Activated CD8-positive, alpha-beta memory T cell treated with anti-CD3 and anti-CD28 coated beads for 48 hours (primary cell): ENCODE measurements around the gene GJD4.

Experiments
- DNase-seq, 3 experiments: peaks; one replicate each; pipeline ENCODE4 v3.0.0-alpha.2; 2020; ENCODE audit warnings: low read depth in 2 of 3, low spot score in 2 of 3

Gene GJD4, protein sequence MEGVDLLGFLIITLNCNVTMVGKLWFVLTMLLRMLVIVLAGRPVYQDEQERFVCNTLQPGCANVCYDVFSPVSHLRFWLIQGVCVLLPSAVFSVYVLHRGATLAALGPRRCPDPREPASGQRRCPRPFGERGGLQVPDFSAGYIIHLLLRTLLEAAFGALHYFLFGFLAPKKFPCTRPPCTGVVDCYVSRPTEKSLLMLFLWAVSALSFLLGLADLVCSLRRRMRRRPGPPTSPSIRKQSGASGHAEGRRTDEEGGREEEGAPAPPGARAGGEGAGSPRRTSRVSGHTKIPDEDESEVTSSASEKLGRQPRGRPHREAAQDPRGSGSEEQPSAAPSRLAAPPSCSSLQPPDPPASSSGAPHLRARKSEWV

DNA sequence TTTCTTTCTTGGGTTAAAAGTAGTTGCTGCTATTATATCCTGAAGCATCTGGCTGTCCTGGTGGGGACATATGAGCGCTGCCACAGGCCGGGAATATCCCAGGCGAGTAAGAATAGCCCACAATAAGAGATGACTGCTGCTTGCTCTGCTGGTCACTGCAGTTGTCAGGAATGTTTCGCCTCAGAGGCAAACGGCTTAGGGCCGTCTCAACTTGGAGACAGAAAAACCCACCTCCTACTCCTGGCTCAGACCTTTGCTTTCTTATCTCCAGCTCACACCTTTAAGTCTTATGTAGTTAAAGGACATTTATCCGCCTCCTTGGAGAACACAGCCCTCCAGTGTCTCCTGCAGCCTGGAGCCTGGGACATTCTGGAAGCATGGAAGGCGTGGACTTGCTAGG lies at the start of gene GJD4:
Gene GJD4 (plus strand): TSS at position 151 of the 400 bp plus-strand sequence. CDS start 227 bp downstream, at position 378.
- no peak for DNase-seq

DNA sequence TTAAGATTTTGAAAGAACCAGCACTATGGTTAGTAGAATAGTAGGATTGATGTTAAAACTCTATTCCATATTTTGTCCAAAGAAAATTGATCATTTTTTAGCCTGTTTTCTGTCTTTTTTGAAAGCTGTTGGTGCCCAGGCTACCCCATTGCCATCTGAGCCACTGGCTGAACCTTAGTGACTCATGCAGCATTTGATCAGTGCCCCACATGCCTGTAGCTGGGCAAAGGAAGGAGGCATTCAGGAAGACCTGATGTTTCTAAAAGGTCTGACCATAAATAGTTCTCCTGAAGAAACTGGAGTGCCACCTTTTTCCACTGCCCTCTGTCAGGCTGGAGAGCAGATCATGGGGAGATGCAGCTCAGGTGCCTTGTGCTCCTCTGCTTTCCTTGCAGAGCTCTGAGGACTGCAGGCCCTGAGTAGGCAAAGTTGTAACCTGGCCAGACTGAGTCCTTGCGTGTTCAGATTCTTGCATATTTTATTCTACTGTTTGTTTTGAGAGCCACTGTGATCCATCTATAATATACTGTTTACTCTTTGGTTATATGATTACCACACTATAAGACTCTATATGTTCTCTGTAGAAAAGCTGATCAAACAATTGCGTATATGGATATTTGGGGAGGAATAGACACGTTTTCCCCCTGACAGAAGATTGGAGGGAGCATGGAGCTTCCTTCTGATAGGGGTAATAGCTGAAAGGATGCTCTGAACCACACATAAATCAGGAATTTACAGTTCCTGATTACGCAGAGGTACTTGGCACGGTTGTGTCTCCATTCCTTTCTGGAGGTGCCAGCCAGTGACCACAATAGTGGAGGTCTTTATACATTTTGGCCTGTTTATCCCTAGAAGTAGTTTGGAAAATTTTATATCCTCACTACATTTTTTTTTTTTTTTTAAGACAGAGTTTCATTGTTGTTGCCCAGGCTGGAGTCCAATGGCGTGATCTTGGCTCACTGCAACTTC lies 48.9 kb upstream of the GJD4 start:
- no peak for DNase-seq

DNA sequence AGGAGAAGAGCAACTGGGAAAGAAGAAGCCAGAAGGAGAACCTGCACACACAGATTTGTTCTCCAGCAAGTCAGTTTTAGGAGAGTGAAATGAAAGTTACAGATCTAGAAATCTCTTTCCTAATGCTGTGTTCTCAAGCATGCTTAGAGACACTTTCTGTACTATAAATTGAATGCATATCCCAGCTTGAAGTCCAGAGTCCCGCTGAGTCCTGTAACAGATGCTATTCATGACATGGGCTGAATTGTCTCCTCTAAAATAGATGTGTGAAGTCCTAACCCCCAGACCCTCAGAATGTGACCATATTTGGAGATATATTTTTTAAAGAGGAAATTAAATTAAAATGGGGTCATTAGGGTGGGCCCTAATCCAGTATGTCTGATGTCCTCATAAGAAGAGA lies 46.9 kb upstream of the GJD4 start:
- no peak for DNase-seq

DNA sequence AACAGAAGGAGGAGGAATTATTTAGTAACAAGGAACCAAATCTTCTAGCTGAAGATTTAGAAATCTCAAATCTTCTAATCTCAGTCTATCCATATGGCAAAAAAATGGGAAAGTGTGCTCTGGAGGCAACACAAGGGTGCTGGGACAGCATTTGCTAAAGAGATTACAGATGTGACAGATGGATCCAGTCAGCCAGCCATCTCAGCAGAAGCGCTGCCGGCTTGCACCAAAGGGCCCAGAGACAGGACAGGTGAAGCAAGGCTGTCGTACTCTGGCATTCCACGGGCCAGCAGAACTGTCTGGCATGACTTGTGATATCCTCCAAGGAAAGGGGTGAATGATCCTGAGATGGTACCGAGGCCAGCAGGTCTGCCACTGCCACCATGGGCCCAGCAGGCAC lies 45.7 kb upstream of the GJD4 start:
- no peak for DNase-seq

DNA sequence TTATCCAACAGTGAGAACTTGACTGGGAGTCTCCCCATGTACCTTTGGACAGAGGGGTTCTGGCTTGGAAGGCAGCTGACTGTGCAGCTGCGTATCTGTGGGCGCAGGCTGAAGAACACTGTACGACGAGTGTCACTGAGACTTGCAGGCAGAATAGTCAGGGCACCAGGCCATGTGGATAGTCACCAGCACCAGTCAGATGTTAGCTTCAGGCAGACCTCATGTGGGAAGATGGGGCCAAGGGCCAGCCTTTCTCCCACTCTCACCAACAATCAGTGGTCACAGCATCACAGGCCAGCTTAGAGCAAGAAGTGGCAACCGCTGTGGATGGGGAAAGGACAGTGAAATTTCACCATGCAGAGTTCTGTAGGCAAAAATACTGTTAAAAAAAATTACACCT lies 43.4 kb upstream of the GJD4 start:
- no peak for DNase-seq

DNA sequence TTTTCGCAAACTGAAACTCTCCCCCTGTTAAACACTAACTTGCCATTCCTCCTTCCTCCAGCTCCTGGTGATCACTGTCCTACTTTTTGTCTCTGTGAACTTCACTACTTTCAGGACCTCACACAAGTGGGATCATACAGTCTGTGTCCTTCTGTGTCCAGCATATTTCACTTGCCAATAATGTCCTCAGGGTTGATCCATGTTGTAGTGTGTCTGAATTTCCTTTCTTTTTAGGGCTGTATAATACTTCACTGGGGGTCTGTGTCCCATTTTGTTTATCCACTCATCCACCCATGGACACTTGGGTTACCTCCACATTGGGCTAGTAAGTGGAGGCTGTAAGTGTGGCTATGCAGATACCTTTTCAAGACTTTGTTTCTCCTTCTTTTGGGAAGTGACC lies 42.7 kb upstream of the GJD4 start:
- DNase-seq = no peak

DNA sequence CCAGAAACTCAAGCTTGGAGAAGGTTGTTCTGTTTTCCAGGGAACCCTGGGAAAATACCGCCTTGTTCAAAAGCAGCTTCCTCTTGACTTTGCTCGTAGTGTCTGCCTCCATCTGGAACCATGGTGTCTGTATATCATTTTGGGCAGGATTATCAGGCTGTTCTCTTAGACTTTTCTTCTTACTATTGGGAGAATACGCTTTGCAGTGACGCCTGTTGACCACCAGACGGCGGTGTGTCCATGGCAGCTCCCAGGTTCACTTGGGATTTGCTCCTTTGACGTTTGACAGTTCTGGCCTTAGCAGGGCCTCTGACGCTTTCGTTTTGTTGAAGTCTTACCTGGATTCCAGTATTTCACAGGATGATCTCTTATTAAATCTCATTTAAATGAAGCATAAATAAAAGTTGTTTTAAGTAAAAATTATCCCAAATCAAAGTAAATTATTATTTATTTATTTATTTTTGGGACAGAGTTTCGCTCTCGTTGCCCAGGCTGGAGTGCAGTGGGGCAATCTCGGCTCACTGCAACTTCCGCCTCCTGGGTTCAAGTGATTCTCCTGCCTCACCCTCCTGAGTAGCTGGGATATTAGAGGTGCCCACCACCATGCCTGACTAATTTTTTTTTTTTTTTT lies 41.8 kb upstream of the GJD4 start:
- peak in 2 of 3 experiments; percentile 8 to 9 for DNase-seq

DNA sequence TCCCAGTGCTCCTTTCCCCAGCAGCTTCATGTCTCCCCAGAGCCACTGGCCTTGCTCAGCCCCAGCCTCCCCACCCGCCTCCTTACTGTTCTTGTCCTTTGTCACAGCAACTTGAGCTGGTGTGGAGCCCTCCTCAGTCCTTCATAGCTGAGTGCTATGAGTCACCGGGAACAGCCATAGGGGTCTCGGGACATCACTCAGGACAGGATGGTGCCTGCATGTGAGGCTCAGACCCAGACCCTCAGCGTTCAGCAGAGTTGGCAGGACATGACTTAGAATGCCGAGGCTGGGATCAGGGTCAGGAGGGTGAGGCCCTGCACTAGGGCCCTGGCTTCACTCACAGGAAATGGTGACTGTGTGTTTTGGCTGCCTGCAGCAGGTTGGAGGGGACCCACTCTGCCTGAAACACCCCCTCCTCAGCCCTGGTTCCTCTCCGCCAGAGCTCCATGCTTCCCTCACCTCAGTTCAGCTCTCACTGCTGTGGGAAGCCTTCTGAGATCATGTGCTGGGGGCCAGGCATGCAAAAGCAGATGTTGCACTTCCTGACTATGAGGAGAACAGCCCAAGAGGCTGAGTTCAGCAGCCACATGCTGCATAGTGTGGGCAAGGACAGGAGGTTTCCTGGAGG lies 40.7 kb upstream of the GJD4 start:
- DNase-seq = no peak

DNA sequence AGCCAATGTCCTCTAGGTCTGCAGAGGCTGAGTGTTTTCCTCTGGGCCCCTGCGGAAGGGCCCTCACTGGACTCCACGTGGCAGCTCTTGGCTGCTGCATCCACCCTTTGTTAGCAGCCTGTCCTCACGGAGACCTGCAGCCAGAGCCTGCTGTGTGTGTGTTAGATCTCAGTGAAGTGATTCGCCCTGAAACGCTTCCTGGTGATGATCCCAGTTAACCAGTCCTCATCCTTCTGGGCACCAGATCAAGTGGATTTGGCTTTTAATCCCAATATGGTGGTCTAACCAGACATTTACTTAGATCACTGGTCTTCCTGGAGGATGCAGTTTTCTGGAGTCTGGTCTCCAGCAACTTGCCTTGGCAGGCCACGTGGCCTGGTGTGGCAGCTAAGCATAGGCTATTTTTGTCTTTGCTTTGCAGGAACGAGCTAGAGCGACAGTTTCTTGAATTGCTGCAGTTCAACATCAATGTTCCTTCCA lies 39.5 kb upstream of the GJD4 start:
- no peak for DNase-seq

DNA sequence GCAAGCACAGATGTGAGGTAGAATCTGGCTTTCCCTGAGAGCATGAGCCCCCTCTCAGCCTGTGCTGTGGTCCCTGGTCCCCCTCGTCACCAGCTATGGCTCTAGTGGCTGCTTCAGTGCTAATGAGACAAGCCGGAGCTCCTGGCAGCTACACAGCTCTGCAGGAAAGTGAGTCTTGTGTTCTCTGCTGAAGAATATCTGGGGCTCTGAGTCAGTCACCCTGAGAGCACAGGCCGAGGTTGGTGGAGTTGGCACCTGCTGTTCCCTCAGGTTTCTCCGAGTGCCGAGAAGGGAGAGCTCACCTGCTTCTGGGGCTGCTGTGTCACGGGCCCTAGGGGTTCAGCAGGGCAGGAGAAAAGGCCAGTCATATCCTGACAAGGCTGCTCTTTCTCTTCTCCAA lies 37.2 kb upstream of the GJD4 start:
- DNase-seq = no peak

DNA sequence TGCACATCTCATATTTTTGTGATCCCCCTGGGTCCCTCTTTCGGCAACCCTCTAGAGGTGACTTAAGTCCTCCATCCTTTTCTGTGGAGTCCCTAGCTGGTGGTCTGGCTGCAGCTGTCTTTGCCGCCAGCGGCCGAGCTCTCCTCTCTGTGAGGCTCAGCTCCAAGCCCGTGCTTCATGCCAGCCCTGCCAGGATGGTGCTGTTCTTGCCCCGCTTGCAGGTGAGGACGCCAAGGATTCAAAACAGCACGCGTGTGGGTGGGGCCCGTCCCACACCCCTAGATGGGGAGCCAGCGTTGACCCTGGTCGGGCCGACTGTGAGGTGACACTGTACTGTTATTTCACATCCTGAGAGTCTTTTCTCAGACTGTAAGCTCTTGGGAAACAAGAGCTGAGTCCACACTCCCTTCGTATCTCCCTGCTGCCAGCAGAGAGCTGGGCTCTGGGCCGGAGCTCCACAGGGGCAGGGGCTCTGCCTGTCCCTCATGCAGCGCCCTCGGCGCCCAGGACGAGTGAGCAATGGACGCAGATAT lies 36.6 kb upstream of the GJD4 start:
- no peak for DNase-seq

DNA sequence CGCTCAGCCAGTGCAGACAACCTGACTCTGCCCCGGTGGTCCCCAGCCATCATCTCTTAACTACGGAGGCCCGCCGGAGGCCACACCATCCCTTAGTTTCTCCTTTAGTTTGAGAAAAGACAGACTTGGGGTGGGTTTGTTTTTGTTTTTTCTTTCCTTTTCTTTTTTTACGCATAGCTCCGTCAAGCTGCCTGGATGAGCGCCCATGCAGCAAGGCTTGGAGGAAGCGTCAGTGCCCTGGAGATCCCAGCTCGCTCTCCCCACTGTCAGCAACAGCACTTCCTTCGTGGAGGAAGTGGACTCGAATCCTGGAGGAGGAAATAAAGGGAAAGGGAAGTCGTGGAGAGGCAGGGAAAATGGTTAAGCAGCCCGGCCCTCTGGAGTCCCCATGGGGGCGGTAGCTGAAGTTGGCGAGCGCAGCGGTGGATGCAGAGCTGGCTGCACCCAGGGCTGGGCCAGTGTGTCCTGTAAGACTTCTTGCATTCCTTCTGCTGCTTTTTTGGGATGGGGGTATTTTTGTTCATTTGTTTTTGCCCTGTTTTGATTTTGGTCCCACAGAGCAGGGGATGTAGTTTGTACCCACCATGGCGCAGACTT lies 35.9 kb upstream of the GJD4 start:
- no peak for DNase-seq

DNA sequence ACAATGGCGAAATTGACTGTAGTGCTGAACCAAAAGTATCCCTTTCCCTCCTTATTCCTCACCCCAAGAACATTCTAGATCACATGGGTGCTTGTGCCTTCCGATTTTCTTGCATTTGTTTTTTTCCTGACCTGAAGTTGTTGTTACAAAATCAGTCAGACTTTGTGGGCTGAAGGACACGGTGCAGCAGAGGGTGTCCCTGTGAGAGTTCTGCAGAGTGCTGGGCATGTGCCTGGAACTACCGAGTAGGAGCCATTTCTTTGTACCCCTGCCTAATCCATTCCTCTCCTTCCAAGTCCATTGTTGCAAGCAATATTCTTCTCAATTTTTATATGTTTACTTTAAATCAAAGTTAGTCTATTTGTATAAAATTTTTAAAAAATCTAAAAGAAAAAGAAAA lies 35.3 kb upstream of the GJD4 start:
- no peak for DNase-seq

DNA sequence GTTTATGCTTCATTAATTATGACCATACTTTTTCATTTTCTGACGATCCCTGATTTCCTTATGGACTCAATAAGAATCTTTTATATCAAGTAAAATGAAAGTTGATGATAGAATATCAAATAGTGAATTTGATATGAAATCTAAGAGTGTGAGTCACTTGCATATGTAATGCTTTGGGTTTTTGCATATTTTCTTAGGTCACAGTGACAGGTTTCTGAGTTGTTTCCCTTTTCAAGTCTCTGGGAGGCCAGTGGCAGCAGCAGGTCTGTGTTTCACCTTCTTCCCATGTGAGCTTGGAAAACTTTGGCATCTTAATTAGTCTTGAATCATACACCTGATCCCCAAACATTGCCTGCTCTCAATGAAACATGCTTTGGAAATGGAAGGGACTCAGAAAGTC lies 34.7 kb upstream of the GJD4 start:
- DNase-seq = no peak

DNA sequence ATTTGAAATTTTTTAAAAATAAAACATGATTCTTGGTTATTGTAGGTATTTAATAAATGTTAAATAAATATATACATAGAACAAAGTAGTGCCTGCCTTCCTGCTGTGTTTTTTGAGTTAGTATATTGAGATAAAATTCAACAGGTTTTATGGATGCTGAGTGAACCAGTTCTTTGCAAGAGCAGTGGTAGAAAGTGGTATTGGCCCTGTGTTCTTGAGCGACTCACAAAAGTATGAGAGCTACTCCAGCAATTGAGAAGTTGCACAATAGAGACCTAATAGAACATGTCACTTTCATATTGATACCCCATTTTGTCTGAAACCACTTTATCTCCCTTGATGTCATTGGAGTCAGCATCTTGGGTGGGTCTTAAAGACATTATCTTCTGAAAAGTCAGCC lies 32.6 kb upstream of the GJD4 start:
- no peak for DNase-seq

DNA sequence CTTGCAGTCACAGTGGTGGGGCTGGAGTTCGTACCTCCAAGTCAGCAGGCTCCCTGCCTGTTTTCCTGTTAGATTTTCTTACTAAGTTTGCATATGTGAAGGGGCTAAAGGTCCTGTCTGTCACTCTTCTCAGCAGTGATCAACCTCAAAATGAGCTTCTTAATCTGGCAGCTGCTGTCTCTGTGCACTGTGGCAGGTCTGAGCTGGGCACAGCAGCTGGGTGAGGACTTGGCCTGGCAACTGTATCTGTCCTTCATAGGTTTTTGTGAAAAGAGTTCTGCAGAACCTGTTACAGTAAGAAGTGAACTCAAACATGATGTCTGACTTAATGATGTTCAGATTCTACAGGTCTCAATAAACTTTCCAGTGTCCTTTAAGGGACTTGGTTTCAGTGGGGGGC lies 31.3 kb upstream of the GJD4 start:
- DNase-seq = no peak

DNA sequence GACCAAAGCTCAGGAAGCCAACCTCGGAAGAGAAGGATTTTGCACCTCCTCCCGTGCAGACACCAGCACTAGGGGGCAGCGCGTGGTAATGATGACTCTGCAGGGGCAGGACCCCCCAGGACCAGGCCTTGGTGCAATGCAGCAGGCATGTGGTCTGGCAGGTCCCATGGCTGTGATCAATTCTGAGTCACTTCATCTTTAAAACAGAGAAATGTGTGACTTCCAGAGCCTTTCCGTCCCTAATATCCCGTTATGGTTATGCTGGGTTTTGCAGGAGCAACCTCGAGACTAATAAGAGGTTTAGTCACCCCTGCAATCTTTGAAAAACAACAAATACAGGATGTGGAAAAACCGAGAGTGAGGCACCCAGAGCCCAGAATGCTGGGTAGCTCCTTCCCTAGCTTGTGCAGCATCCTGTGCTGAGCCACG lies 30.2 kb upstream of the GJD4 start:
- no peak for DNase-seq

DNA sequence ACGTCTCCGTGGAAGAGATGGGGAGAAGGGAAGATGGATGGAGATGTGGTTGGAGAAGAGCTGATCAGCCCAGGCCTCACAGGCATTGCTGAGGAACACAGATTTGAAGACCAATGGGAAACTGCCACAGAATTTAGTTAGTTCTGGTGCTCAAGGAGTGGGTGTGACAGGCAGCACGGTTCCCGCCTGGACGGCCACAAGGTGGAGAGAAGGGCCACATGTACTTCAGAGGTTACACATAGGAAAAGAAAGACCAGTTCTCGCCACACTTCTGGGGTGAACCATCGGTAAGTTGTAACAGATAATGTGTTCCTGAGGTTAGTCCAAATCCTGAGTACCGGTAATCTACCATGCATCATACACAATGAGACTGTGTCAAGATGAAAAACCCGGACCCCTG lies 29.5 kb upstream of the GJD4 start:
- DNase-seq = no peak

DNA sequence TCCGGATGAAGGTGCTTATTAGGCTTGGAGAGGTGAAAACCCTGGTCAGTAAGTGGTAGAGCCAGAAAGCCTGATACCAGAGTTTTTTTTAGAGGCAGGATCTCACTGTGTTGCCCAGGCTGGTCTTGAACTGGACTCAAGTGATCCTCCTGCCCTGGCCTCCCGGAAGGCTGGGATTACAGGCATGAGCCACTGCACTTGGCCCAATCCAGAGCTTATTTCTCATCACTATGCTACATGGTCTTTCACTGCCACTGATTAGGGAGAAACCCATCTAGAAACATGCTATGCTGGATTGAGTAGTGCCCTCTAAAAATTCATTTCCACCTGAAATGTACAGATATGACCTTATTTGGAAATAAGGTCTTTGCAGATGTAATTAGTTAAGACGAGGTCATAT lies 28.4 kb upstream of the GJD4 start:
- no peak for DNase-seq

DNA sequence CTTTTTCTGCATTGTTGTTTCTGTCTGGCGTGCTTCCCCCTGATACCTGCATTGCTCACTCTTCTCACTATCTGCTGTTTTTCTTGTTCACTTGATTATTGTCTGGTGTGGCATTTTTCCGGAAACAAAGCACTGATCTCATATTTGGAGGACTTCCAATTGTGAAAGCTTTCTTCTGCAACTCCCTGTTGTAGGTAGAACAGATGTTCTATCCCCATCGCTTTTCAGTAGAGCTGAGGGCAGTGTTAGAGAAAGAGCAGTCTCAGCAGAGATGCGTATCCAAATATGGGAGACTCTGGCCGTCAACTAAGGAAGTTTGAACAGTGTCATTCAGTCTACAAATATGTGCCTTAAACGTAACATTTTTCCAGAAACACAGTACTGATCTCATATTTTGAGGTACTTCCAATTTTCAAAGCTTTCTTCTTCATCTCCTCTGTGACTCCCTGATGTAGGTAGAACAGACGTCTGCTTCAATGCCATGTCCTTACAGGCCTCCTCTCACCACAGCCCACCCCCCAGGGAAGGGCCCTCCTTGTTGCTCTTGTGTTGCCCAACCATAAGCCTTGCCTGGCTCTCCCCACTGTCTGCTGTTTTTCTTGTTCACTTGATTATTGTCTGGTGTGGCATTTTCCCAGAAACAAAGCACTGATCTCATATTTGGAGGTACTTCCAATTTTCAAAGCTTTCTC lies 27.1 kb upstream of the GJD4 start:
- no peak for DNase-seq
